Kidney epithelial cell (primary cell): ENCODE measurements around the gene OR1A2. TPM values are rescaled to one million over a fixed set of nuclear protein-coding genes. Genes with fewer than 3 reads are reported as not detected.
"Not testable (repeated sequence)": the region's sequence is repeated elsewhere in the genome, so short reads cannot be mapped to it uniquely, and the experiment has no call there.

ENCODE experiments used
- DNase-seq: peaks from one replicate; pipeline ENCODE4 v3.0.0-alpha.2; 2010; ENCODE audit warnings: low read depth
- H3K27me3 ChIP-seq: 2 replicates; pipeline ENCODE4 v1.6.0; 2011; ENCODE audit warnings: low read length; ENCODE audit not compliant: control insufficient read depth, insufficient read depth
- H3K36me3 ChIP-seq: 2 replicates; pipeline ENCODE4 v1.5.1; 2011; ENCODE audit warnings: low read length; ENCODE audit not compliant: control insufficient read depth, insufficient read depth
- H3K4me3 ChIP-seq: 2 replicates; pipeline ENCODE4 v1.5.1; 2011; ENCODE audit warnings: low read depth, mild to moderate bottlenecking, control low read depth, low read length
- total RNA-seq: library from RNA; depleted of rRNA; stranded (reverse); fragments of >200 nt; gene quantifications from 2 replicates; pipeline ENCODE4 v1.2.3, GENCODE V29; 2015

Gene OR1A2
- total RNA-seq, 1 donor from 2014 or later: not detected

GRCh38 chr17:3244841-3245240, 47.5 kb downstream of the OR1A2 start:
- not testable (repeated sequence) for DNase-seq

More at GRCh38 chr17:3244841-3245240, 47.5 kb downstream of the OR1A2 start:
- H3K36me3 ChIP-seq, H3K27me3 ChIP-seq, H3K4me3 ChIP-seq: not testable (repeated sequence)

Other genes starting within 250 kb of the OR1A2 start
- gene OR1D5, start 133.9 kb upstream of the OR1A2 start, total RNA-seq: not detected in 2 replicates
- gene OR1D2, start 93.1 kb upstream of the OR1A2 start, total RNA-seq: not detected in 2 replicates
- not detected in 2 replicates for gene OR1G1, start 70.0 kb upstream of the OR1A2 start, total RNA-seq
- not detected in 2 replicates for gene OR1A1, start 10.1 kb downstream of the OR1A2 start, total RNA-seq
- 0.14 TPM in 1 of 2 replicates, not detected in the other for gene OR3A1, start 100.8 kb downstream of the OR1A2 start, total RNA-seq
- 1.0 and 3.3 TPM in 2 replicates for gene OR3A2, start 188.8 kb downstream of the OR1A2 start, total RNA-seq
- gene OR1E1, start 200.9 kb downstream of the OR1A2 start, total RNA-seq: not detected in 2 replicates
- gene OR3A3, start 213.9 kb downstream of the OR1A2 start, total RNA-seq: not detected in 2 replicates
- gene OR1E2, start 236.3 kb downstream of the OR1A2 start, total RNA-seq: not detected in 2 replicates